HG02852 (cell line): ENCODE results near the gene SCYL1.

Source experiments
- ATAC-seq: cut with Tn5 transposase; IDR thresholded peaks from one replicate; pipeline ENCODE4 v1.9.1; 2021; ENCODE audit warnings: mild to moderate bottlenecking, moderate library complexity; ENCODE audit not compliant: unreplicated experiment

Gene SCYL1

DNA sequence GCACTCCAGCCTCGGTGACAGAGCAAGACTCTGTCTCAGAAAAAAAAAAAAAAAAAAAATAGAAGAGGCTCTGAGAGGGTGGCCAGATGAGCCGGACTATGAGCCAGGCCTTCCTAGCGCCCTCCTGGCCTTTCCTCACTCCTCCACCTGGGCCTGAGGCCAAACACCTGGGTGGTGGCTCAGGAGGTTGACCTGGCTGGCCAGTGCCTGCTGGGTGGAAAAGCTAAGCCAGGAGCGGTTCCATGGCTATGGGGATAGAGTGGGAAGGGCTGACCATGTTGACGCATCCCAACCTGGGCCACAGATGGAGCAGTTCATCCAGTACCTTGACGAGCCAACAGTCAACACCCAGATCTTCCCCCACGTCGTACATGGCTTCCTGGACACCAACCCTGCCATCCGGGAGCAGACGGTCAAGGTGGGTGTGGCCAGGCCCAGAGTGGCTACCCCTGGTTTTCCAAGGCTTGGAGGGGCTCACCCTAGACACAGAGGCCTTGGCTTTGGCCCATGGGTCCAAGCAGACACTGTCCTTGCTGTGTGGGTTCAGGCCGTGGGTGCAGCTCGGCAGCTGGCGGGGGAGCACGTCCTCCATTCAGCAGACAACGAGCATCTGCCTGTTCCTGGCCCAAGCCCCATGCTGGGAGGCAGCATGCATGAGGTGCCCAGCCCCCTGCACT is 7.6 kb downstream of the SCYL1 start:
- ATAC-seq, result no peak

- no peak for ATAC-seq
These were observed 10.2 kb downstream of the SCYL1 start for GRCh38 chr11:65535102-65535501.

DNA sequence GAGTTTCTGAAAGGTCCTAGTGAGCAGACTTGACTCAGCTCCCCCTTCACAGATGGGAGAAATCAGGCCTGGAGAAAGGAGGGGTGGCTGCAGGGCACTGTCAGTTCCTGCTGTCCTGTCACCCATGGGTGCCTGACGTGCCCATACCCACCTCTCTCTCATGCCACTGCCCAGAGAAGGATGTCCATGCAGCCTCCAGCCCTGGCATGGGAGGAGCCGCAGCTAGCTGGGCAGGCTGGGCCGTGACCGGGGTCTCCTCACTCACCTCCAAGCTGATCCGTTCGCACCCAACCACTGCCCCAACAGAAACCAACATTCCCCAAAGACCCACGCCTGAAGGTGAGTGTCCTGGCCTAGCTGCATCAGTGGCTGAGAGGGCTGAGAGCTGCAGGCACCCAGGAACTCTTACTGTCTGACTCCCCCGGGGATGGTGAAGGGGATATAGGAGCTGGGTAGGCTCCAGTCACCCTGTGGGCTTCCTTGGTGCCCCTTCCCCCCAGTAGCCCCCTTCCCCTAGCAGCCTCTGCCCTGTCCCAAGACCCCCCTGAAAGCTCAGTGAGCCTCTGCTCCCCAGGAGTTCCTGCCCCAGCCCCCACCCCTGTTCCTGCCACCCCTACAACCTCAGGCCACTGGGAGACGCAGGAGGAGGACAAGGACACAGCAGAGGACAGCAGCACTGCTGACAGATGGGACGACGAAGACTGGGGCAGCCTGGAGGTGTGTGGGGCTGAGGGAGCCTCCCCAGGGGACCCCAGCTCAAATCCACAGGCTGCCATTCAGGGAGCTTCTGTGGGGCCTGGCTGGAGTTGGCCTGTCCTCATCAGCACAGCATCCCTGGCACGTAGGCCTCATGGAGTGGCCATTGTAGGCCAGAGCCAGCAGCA is 11.8 kb downstream of the SCYL1 start:
- ATAC-seq, result no peak

GRCh38 chr11:65537296-65537597 is 12.4 kb downstream of the SCYL1 start:
- ATAC-seq, result no peak

DNA sequence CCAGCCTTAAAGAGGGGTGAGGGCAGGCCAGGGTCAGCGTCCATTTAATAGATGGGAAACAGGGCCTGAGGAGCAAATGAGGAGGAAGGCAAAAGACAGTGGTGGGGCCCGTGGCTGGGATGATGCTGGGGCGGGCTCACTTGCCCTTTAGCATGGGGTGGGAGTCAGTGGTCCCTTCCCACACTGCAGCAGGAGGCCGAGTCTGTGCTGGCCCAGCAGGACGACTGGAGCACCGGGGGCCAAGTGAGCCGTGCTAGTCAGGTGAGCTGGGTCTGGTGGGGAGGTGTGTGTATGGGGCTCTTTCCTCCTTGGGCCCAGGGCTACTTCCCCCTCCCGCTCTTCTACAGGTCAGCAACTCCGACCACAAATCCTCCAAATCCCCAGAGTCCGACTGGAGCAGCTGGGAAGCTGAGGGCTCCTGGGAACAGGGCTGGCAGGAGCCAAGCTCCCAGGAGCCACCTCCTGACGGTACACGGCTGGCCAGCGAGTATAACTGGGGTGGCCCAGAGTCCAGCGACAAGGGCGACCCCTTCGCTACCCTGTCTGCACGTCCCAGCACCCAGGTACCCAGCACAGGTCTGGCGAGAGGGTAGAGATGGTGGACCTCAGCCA is 12.8 kb downstream of the SCYL1 start:
- no peak for ATAC-seq

- no peak for ATAC-seq
These were observed 13.5 kb downstream of the SCYL1 start for GRCh38 chr11:65538232-65538914.

DNA sequence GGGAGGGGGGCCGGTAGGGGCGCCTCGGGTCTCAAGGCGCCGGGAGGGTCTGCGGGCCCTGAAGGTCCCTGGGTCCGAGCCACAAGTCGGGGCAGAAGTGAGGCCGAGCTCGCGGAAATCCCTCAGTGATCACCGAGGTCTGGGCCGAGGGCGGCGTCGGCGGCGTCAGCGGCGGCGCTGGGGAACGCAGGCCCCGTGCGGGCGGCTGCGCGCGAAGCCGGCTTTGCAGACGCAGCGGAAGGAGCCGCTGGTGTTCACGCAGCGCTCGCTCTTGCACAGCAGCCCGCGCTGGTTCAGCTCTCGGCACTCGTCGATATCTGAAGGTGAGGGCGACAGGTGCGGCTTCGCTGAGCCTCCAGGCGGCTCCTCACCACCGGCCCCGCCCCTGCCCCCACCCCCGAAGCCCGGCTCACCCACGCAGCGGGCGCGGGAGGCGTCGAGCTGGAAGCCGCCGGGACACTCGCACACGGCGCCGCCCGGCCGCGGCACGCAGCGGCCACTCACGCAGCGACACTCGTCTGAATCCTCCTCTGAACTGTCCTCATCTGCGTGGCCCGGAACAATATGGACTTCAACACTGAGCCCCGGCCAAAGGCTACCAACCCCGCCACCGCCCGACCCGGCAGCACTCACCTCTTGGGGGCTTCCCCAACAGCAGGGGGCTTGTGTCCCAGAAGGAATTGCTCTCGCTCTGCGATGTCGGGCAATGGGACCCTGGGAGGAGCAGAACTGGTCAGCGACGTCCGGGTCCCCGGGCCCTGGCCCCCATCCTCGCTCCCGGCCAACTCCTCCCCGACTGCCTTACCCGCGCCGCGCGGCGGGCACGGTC is 14.2 kb downstream of the SCYL1 start:
- ATAC-seq, result no peak

- ATAC-seq, result peak; percentile 57
These were observed 14.9 kb downstream of the SCYL1 start for GRCh38 chr11:65539744-65540289.

DNA sequence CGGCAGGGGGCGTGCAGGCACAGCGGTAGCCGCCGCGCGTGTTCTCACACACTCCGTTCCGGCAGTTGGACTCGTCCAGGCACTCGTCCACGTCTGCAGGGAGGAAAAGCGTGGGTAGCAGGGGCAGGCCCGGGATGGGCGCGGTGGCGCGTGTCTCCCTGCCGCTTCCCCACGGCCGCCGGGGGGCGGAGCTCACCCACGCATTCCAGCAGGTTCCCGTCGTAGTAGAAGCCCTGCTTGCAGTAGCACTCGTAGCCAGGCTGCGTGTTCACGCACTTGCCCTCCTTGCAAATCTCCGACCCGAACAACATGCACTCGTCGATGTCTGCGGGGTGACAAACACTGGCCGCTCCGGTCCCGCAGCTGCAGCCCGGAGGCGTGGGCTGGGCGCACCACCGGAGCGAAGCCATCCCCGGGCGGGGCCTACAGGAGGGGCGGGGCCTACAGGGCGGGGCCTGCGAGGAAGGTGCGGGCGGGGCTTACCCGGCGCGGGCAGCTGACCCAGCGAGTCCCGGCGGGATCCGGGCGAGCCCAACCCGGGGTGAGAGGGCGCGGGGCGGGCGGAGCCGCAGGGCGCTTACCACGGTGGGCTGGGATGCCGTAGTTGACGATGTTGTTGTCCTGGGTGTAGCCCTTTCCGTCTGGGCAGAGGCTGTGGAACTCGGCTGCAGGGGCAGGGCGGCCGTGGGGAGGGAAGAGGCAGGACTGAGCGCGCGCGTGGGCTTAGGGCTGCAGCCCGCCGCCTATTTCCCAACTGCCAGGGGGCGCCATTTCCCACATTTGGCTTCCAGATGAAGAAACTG is 15.6 kb downstream of the SCYL1 start:
- ATAC-seq, result peak; percentile 73

DNA sequence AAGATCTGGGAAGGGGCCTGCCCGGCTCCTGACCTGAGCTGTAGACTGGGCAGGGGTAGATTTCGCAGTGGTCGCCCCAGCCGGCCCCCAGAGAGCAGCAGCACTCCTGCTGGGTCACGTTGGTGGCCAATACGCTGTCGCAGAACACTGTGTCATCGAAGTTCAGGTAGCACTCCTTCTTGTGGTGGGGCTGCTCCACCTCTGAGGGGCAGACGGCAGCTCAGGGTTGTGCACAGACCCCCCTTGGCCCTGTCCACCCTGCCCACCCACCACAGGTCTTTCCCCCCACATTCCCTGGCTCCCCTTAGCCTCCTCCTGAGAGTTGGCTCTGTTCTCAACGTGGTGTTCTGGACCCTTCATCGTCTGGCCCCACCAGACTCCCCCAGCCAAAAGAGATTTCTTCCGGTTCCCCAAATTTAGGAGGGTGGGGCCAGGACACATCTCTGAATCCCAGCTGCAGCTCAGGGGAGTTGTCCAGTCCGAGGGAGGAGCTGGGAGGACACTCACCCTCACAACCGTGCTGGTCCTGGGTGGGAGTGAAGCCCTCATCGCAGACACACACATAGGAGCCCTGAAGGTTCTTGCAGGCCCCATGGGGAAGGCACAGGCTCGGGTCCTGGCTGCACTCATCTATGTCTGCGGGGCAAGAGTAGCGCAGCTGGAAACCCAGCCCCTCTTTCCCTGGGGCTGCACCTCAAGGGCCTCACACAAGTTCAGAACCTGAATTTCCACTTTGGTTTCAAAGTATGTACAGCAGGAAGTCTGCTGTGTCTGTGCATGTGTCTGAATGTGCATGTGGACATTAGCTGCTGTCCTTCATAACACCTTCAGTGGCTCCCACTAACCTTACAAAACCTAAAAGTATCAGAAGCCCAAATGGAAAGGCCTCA is 16.5 kb downstream of the SCYL1 start:
- ATAC-seq, result no peak

GRCh38 chr11:65542738-65543390 is 18.0 kb downstream of the SCYL1 start:
- ATAC-seq, result no peak

DNA sequence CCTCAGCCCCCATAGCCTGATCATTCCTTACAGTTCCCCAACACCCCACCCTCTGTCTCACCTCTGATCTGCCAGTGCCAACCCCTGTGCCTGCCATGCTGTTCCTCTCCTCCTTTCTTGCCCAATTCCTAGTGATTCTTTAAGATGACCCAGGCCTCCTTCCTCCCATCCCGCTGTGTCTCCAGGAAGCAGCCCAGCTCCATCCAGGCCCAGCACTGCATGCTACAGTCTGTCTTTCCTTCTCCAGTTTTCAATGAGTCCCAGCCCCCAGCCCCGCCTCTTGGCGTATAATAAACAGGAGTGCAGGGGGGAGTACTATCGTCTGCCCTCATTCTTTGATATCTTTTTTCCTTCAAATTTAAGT is 21.0 kb downstream of the SCYL1 start:
- ATAC-seq, result no peak

- peak; percentile 73 for ATAC-seq
These were observed 21.5 kb downstream of the SCYL1 start for GRCh38 chr11:65546217-65546958.

GRCh38 chr11:65547446-65548125 is 22.7 kb downstream of the SCYL1 start:
- no peak for ATAC-seq

GRCh38 chr11:65548395-65548794 is 23.5 kb downstream of the SCYL1 start:
- no peak for ATAC-seq

DNA sequence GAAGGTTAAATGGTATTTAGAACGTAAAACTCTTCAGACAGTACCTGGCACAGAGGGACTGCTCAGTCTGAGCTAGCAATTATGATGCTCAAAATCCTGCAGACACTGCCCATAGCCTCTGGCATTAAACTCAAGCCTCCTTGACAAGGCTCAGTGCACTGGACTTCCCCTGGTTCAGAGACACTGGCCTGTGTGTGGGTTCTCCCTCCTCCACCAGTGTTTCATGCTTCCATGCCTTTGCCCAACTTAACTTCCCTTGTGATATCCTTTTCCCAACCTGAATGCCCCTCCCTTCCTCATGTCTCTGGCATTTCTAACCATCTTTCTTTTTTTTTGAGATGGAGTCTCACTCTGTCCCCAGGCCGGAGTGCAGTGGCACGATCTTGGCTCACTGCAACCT is 24.2 kb downstream of the SCYL1 start:
- ATAC-seq, result no peak
